A549 (cell line): ENCODE data around the gene SETD7. TPM values are rescaled to one million over a fixed set of nuclear protein-coding genes. Genes with fewer than 3 reads are reported as not detected.
A peak's percentile ranks its signal among the peaks of the same experiment; 100 is the strongest.

Experiments used
- ATAC-seq, 2 experiments: fragments of 200-7000 bp in 1 of 2; fragments of >200 bp in 1 of 2; cut with Nextera tagmentation in 1 of 2; cut with Tn5 transposase in 1 of 2; 3 replicates each; pipeline versions ENCODE4 v1.8.0 to v1.9.1; 2018 to 2020; ENCODE audit warnings: mild to moderate bottlenecking in 1 of 2, moderate library complexity in 1 of 2
- CTCF ChIA-PET: fragments of 300-600 bp; sonication (Branson Sonifier 250); formaldehyde crosslinking; extraction: SDS; loops from one replicate; lab custom pipeline; 2021; ENCODE audit warnings: antibody characterized with exemption, inconsistent platforms; lab: Yijun Ruan, JAX
- POLR2A ChIA-PET: fragments of 350-600 bp; formaldehyde crosslinking; extraction: SDS; loops from one replicate; lab custom pipeline; 2021; ENCODE audit warnings: antibody characterized with exemption, inconsistent platforms; lab: Yijun Ruan, JAX
- DNase-seq, 2 experiments: peaks; one replicate each; pipeline versions ENCODE4 v3.0.0 to v3.0.0-alpha.2; 2011 to 2016; ENCODE audit warnings: low read depth in 1 of 2, low spot score in 1 of 2
- FAIRE-seq: peaks from 2 replicates; lab custom pipeline; 2011; peaks lifted over from hg19 to GRCh38; lab: Jason Lieb, UNC
- H3K27ac ChIP-seq, 2 experiments: fragments of >200 bp; sonication (Bioruptor Twin); formaldehyde crosslinking; 3 replicates each; pipeline ENCODE4 v1.5.1; 2016 to 2017
- H3K4me1 ChIP-seq: fragments of >200 bp; sonication (Bioruptor Twin); formaldehyde crosslinking; 3 replicates; pipeline ENCODE4 v1.6.1; 2016
- H3K4me2 ChIP-seq: fragments of >200 bp; sonication (Bioruptor Twin); formaldehyde crosslinking; 3 replicates; pipeline ENCODE4 v1.6.1; 2016
- H3K4me3 ChIP-seq: fragments of >200 bp; sonication (Bioruptor Twin); formaldehyde crosslinking; 3 replicates; pipeline ENCODE4 v1.5.1; 2016
- H3K9me3 ChIP-seq: fragments of >200 bp; sonication (Bioruptor Twin); formaldehyde crosslinking; 3 replicates; pipeline ENCODE4 v1.6.1; 2016
- CBX2 ChIP-seq: fragments of 200-600 bp; sonication (generic); IDR thresholded peaks from 2 replicates; pipeline ENCODE4 v1.6.1; 2016; ENCODE audit warnings: low read depth, mild to moderate bottlenecking, borderline replicate concordance
- CBX8 ChIP-seq: fragments of 200-600 bp; sonication (generic); IDR thresholded peaks from 2 replicates; pipeline ENCODE4 v1.6.1; 2016
- EHF ChIP-seq: fragments of 250-450 bp; sonication (Bioruptor Pico); IDR thresholded peaks from 2 replicates; pipeline ENCODE4 v1.5.0; 2020; ENCODE audit warnings: mild to moderate bottlenecking
- EHMT2 ChIP-seq: fragments of 200-600 bp; sonication (generic); IDR thresholded peaks from 2 replicates; pipeline ENCODE4 v1.6.1; 2016; ENCODE audit warnings: antibody characterized with exemption, low read depth, mild to moderate bottlenecking, moderate library complexity
- GATA3 ChIP-seq: IDR thresholded peaks from 2 replicates; pipeline ENCODE4 v1.6.1; 2012; ENCODE audit warnings: borderline replicate concordance
- HDAC2 ChIP-seq: fragments of 200-600 bp; sonication (generic); IDR thresholded peaks from 2 replicates; pipeline ENCODE4 v1.6.1; 2016
- JUN ChIP-seq, 2 experiments: fragments of >200 bp; sonication (Bioruptor Twin); formaldehyde crosslinking; IDR thresholded peaks; 2 replicates in 1 of 2; 3 replicates in 1 of 2; pipeline ENCODE4 v1.6.1; 2016 to 2017
- KDM5A ChIP-seq: fragments of 200-600 bp; sonication (generic); IDR thresholded peaks from 2 replicates; pipeline ENCODE4 v1.6.1; 2016; ENCODE audit warnings: antibody characterized with exemption, mild to moderate bottlenecking
- MAZ ChIP-seq: fragments of 150-350 bp; IDR thresholded peaks from 2 replicates; pipeline ENCODE4 v1.6.1; 2014; ENCODE audit warnings: antibody characterized with exemption, low read depth, low read length, borderline replicate concordance
- NPAS2 ChIP-seq: fragments of 250-450 bp; sonication (Bioruptor Pico); IDR thresholded peaks from 2 replicates; pipeline ENCODE4 v1.8.0; 2022; ENCODE audit warnings: mild to moderate bottlenecking, moderate library complexity, borderline replicate concordance
- NR3C1 ChIP-seq: fragments of >200 bp; sonication (Bioruptor Twin); formaldehyde crosslinking; IDR thresholded peaks from 3 replicates; pipeline ENCODE4 v1.6.1; 2017
- POLR2A ChIP-seq: IDR thresholded peaks from 2 replicates; pipeline ENCODE4 v1.6.1; 2012; ENCODE audit warnings: mild to moderate bottlenecking, low read length
- RARB ChIP-seq: fragments of 250-450 bp; sonication (Bioruptor Pico); IDR thresholded peaks from 2 replicates; pipeline ENCODE4 v1.8.0; 2021; ENCODE audit warnings: mild to moderate bottlenecking, moderate library complexity
- RCOR1 ChIP-seq: fragments of 150-350 bp; IDR thresholded peaks from 2 replicates; pipeline ENCODE4 v1.6.1; 2014; ENCODE audit warnings: antibody characterized with exemption, low read length, low read depth
- RFX5 ChIP-seq: fragments of 450-650 bp; IDR thresholded peaks from 2 replicates; pipeline ENCODE4 v1.7.1; 2014; ENCODE audit warnings: antibody characterized with exemption, mild to moderate bottlenecking, moderate library complexity
- SMC3 ChIP-seq: fragments of >200 bp; sonication (Bioruptor Twin); formaldehyde crosslinking; IDR thresholded peaks from 3 replicates; pipeline ENCODE4 v1.6.1; 2018; ENCODE audit warnings: inconsistent platforms
- SREBF2 ChIP-seq: fragments of 450-650 bp; IDR thresholded peaks from 2 replicates; pipeline ENCODE4 v1.6.1; 2014; ENCODE audit warnings: mild to moderate bottlenecking, moderate library complexity
- TP53 ChIP-seq: fragments of 250-450 bp; sonication (Bioruptor Pico); IDR thresholded peaks from 2 replicates; pipeline ENCODE4 v1.5.0; 2021; ENCODE audit warnings: mild to moderate bottlenecking, moderate library complexity
- ZC3H11A ChIP-seq: fragments of 450-650 bp; IDR thresholded peaks from 2 replicates; pipeline ENCODE4 v1.6.1; 2014; ENCODE audit warnings: antibody characterized with exemption, mild to moderate bottlenecking
- ZNF302 ChIP-seq: fragments of 250-450 bp; sonication (Bioruptor Pico); IDR thresholded peaks from 2 replicates; pipeline ENCODE4 v1.9.0; 2021; ENCODE audit warnings: inconsistent platforms, mild to moderate bottlenecking, moderate library complexity
- WGBS: methylation state at CpG from one replicate; pipeline ENCODE4 v1.1.6; 2017; ENCODE audit errors: missing lambda C conversion rate; 5-methylcytosine and 5-hydroxymethylcytosine counted together
- polyA plus RNA-seq, 4 experiments: library from polyadenylated mRNA; depleted of rRNA in 3 of 4; stranded (reverse); fragments of >200 nt; fragmentation: RNase III in 1 of 4; extraction: RNeasy Plus Mini Kit Qiagen cat#74134 plus additional on column Dnase treatment in 1 of 4; gene quantifications; 2 replicates in 3 of 4; 3 replicates in 1 of 4; pipeline ENCODE4 v1.2.3, GENCODE V29; 2011 to 2017
- TF ChIP-seq, protein P1 (sequence below): IDR thresholded peaks from 2 replicates; pipeline ENCODE4 v1.6.1; 2012; ENCODE audit warnings: low read depth, borderline replicate concordance
- TF ChIP-seq, protein P2 (sequence below): fragments of >200 bp; sonication (Bioruptor Twin); formaldehyde crosslinking; IDR thresholded peaks from 3 replicates; pipeline ENCODE4 v1.6.1; 2016
- TF ChIP-seq, protein P3 (sequence below): IDR thresholded peaks from 2 replicates; pipeline ENCODE4 v1.6.1; 2012
- TF ChIP-seq, protein P4 (sequence below): fragments of 250-450 bp; sonication (Bioruptor Pico); IDR thresholded peaks from 2 replicates; pipeline ENCODE4 v1.5.0; 2021; ENCODE audit warnings: mild to moderate bottlenecking, moderate library complexity, borderline replicate concordance
- TF ChIP-seq, protein P5 (sequence below): fragments of >200 bp; sonication (Bioruptor Twin); formaldehyde crosslinking; IDR thresholded peaks from 3 replicates; pipeline ENCODE4 v1.5.1; 2016

Gene SETD7
- polyA plus RNA-seq, 2 of the 4 experiments (the other 2 are of a cell fraction) = 30.6 to 39.1 TPM

DNA sequence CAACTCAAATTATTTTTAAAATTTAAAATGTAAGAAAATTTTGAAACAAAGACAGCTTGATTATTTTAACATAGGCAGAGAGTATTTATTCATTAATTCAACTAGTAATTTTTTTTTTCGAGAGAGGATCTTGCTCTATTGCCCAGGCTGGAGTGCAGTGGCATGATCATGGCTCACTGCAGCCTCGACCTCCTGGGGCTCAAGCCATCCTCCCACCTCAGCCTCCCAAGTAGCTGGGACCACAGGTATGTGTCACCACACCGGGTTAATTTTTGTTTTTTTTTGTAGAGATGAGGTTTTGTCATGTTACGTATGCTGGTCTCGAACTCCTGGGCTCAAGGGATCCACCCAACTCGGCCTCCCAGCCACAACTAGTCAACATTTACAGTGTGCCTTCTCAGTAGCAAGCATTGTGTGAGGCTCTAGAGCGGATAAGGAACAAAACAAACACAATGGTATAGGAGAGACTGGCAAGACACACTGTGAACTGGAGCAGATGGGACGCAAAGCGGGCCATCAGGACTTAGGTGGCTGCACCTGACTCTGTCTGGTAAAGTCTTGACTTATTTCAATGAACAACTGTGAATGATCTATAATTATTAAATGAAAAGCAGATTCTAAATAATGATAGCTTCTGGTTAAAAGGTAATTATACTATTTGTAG, 21.6 kb downstream of the SETD7 start:
- FAIRE-seq = no peak
- ChIA-PET CTCF (interaction anchor here (0.8 to 0.9 kb wide), 2 partner anchors 9 to 23 kb away, joined by 3 read pairs; no protein-coding TSS in a partner anchor), POLR2A (no interaction called here)
- Histone ChIP-seq H3K9me3 (no peaks in the 10 kb centered on the region), H3K27ac (peak overlapping the region in 1 of 2 experiments; percentile 43; a peak in 1 of 6 replicates), H3K4me2 (peak overlapping the region; percentile 69; the same call in 2 of the 3 replicates), H3K4me3 (no peak overlapping the region), H3K4me1 (peaks cover 26% of the 10 kb centered on the region)
- DNase-seq = no peak
- TF ChIP-seq CBX2 = no peak
- no peak for ATAC-seq
- WGBS = 94% methylated on average over 9 of the region's 9 CpGs

DNA sequence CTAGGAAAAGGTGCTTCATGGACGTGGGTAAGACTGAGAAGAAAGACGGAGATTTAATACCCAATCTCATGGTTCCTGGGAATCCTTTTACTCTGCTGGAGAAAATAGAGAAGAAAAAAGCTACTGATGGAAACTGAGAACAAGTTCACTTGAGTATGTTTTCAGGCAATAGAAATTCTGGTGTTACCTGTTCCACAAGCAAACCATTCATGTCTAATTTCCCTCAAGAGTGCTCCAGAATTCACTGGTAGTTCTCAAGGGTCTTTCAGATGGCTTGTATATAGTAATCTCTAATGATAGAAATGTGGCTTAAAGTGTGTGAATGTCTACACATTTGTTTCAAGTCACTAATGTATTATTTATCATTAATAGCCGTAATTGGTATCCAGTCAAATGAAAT, 22.5 kb downstream of the SETD7 start:
- ATAC-seq = no peak
- ChIA-PET POLR2A (no interaction called here), CTCF (interaction anchor here (0.8 kb wide), 1 partner anchor 8 kb away, joined by 3 read pairs; no protein-coding TSS in a partner anchor)
- H3K4me1 ChIP-seq = peaks cover 26% of the 10 kb centered on the region
- H3K27ac ChIP-seq = no peak overlapping the region
- DNase-seq = no peak
- H3K4me2 ChIP-seq = no peak overlapping the region
- no peak for FAIRE-seq
- no peak for TF ChIP-seq EHMT2
- no peak for TF ChIP-seq RCOR1
- no peak for TF ChIP-seq ZNF302
- no peak for TF ChIP-seq POLR2A
- TF ChIP-seq GATA3 = no peak
- TF ChIP-seq SREBF2 = no peak
- no peak for TF ChIP-seq ZC3H11A
- no peak for TF ChIP-seq RARB (CRISPR knock-in tag)
- TF ChIP-seq HDAC2 = no peak
- no peak for TF ChIP-seq NR3C1
- TF ChIP-seq TP53 (CRISPR knock-in tag) = no peak
- TF ChIP-seq, protein P1, sequence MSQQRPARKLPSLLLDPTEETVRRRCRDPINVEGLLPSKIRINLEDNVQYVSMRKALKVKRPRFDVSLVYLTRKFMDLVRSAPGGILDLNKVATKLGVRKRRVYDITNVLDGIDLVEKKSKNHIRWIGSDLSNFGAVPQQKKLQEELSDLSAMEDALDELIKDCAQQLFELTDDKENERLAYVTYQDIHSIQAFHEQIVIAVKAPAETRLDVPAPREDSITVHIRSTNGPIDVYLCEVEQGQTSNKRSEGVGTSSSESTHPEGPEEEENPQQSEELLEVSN = no peak
- no peak for TF ChIP-seq EHF
- no peak for TF ChIP-seq JUN (IDR thresholded peaks at IDR 0.05)
- H3K9me3 ChIP-seq = no peaks in the 10 kb centered on the region
- no peak overlapping the region for H3K4me3 ChIP-seq
- WGBS = 83% methylated on average over 3 of the region's 3 CpGs

DNA sequence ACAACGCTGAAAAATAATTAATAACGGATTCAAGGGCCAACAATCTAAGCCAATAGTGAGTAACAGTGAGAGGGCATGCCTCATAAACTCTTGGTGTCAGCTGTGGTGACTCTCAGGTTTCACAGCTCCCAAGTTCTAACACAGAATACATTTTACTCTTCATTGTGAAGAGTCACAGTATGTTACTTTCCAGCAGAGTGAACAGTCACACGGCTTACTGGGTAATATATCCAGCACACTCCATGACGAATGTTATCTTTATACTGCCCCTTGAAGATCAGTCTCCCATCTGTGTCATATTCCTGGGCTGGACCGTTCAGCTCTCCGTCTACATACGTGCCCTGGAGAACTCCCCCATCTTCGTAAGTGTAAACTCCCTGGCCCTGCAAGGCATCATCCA, 23.1 kb downstream of the SETD7 start:
- Histone ChIP-seq H3K4me3 (no peak overlapping the region), H3K4me2 (no peak overlapping the region), H3K27ac (no peak overlapping the region), H3K4me1 (peaks cover 26% of the 10 kb centered on the region), H3K9me3 (no peaks in the 10 kb centered on the region)
- TF ChIP-seq SMC3 (no peak), RCOR1 (no peak), NPAS2 (no peak), MAZ (no peak), CBX8 (no peak)
- TF ChIP-seq, protein P2, sequence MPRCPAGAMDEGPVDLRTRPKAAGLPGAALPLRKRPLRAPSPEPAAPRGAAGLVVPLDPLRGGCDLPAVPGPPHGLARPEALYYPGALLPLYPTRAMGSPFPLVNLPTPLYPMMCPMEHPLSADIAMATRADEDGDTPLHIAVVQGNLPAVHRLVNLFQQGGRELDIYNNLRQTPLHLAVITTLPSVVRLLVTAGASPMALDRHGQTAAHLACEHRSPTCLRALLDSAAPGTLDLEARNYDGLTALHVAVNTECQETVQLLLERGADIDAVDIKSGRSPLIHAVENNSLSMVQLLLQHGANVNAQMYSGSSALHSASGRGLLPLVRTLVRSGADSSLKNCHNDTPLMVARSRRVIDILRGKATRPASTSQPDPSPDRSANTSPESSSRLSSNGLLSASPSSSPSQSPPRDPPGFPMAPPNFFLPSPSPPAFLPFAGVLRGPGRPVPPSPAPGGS = no peak
- DNase-seq = no peak
- 91% methylated on average over 8 of the region's 8 CpGs for WGBS
- ATAC-seq = no peak
- CTCF ChIA-PET = interaction anchor here (2.7 kb wide), 1 partner anchor 24 kb away, joined by 13 read pairs; the partner anchor contains the start of gene SETD7
- FAIRE-seq = no peak
- POLR2A ChIA-PET = no interaction called here

DNA sequence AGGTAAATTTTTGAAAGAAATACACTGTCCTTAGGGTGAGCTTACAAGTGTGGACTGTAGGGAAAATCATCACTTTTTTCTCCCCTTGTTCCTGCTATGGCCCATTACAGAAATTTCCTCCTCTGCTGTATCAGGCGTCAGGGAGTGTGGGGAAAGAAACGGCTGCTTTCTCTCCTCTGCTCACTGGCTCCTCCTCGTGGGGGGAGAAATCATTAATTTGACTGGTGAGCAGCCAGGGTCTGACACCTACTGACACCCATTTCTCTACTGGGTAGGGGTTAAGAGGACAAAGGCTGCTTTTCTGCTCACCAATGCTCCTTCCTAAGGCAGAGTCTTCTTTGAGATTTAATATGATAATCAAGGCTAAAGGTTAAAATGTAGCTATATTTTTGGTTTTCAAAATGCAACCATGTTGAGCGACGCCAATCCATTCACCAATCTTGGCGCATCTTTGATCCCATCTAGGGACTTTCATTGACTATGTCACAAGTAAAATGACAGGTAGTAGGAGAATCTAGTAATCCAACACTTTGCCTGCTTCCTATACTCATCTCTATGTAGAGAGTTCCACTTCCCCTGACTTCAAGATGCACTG, 25.1 kb downstream of the SETD7 start:
- ChIA-PET POLR2A (no interaction called here), CTCF (interaction anchor here (0.6 to 2.7 kb wide), 14 partner anchors 9 to 304 kb away, joined by 3 to 13 read pairs (median 4); partner anchors contain the start of gene SETD7)
- no peak for FAIRE-seq
- TF ChIP-seq RFX5 (no peak), CBX8 (no peak), MAZ (no peak), SMC3 (peak; percentile 47; the same call in 2 of the 3 replicates), KDM5A (no peak), RCOR1 (no peak)
- TF ChIP-seq, protein P3, sequence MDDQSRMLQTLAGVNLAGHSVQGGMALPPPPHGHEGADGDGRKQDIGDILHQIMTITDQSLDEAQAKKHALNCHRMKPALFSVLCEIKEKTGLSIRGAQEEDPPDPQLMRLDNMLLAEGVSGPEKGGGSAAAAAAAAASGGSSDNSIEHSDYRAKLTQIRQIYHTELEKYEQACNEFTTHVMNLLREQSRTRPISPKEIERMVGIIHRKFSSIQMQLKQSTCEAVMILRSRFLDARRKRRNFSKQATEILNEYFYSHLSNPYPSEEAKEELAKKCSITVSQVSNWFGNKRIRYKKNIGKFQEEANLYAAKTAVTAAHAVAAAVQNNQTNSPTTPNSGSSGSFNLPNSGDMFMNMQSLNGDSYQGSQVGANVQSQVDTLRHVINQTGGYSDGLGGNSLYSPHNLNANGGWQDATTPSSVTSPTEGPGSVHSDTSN = no peak
- TF ChIP-seq, protein P4, sequence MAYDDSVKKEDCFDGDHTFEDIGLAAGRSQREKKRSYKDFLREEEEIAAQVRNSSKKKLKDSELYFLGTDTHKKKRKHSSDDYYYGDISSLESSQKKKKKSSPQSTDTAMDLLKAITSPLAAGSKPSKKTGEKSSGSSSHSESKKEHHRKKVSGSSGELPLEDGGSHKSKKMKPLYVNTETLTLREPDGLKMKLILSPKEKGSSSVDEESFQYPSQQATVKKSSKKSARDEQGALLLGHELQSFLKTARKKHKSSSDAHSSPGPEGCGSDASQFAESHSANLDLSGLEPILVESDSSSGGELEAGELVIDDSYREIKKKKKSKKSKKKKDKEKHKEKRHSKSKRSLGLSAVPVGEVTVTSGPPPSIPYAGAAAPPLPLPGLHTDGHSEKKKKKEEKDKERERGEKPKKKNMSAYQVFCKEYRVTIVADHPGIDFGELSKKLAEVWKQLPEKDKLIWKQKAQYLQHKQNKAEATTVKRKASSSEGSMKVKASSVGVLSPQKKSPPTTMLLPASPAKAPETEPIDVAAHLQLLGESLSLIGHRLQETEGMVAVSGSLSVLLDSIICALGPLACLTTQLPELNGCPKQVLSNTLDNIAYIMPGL (CRISPR knock-in tag) = no peak
- TF ChIP-seq, protein P5, sequence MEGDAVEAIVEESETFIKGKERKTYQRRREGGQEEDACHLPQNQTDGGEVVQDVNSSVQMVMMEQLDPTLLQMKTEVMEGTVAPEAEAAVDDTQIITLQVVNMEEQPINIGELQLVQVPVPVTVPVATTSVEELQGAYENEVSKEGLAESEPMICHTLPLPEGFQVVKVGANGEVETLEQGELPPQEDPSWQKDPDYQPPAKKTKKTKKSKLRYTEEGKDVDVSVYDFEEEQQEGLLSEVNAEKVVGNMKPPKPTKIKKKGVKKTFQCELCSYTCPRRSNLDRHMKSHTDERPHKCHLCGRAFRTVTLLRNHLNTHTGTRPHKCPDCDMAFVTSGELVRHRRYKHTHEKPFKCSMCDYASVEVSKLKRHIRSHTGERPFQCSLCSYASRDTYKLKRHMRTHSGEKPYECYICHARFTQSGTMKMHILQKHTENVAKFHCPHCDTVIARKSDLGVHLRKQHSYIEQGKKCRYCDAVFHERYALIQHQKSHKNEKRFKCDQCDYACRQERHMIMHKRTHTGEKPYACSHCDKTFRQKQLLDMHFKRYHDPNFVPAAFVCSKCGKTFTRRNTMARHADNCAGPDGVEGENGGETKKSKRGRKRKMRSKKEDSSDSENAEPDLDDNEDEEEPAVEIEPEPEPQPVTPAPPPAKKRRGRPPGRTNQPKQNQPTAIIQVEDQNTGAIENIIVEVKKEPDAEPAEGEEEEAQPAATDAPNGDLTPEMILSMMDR = peak; percentile 61

More for the DNA sequence above, 25.1 kb downstream of the SETD7 start:
- Histone ChIP-seq H3K4me3 (no peak overlapping the region), H3K27ac (no peak overlapping the region), H3K4me2 (no peak overlapping the region), H3K9me3 (no peaks in the 10 kb centered on the region), H3K4me1 (peaks cover 18% of the 10 kb centered on the region)
- DNase-seq (peak; percentile 50 to 72), ATAC-seq (peak; percentile 83 to 90)
- 52% methylated on average over 6 of the region's 6 CpGs for WGBS
